Kidney glomerular epithelial cell (primary cell): ENCODE results near the gene GPR3.
"Not testable (repeated sequence)": the region's sequence is repeated elsewhere in the genome, so short reads cannot be mapped to it uniquely, and the experiment has no call there.

ENCODE experiments used
- DNase-seq: peaks from one replicate; lab custom pipeline; 2025; lab: John Stamatoyannopoulos, UW

Gene GPR3

DNA sequence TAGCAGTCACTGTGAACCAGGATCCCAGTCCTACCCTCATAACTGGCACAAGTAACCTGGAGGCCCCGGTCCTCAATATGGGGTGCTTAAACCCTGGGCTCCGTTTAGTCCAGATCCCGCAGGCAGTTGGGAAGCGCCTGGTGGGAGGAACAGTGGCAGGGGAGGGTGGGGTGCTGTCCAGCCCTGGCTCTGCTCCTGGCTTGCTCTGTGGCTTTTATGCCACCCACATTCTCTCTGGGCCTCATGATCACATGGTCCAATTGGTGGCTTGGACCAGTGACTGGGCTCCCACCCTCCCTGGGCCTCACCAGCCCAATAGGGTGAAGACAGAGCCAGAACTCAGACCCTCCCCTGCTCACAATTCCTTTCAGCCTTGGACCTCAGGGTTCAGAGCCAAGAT lies 12.2 kb upstream of the GPR3 start:
- no peak for DNase-seq

DNA sequence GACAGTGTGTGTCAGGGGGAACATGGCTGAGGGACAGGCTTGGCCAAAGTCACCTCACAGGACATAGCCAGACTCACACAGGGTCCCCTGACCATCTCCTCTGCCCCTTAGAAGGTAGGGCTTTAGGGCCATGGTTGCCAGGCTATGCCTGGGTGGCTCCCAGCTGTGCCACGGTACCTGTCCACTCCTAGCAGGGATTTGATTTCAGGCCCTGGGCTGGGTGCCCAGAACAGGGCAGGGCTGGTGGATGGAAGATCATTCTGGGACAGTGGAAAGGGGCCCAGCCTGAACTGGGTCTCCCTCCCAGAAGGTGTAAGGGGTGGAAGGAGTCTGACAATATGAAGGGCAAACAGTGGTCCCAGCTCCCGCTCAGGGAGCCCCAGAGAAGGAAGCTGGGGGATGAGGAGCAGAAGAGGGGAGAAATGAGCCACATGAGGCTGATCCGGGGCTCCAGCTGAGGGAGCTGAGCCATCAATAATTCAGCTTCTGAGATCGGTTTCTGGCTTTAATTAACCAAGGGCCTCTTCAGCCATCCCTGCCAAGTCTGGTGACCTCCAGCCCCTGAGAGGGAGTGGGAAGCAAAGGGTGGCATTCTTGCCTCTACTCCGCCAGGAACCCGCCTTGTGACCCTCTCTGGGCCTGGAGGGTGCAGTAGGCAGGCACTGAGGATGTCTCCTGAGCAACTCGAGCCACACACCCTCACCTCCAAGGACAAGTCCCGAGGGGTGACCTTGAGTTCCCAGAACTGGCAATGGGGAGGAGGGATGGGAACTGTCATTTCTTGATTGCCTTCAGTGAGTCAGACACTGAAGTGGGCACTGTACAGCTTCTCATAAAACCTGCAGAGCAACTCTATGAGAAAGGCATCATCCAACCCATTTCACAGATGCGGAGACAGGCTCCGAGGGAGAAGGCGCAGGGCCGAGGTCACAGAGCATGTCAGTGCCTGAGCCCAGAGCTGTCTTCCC lies 11.4 kb upstream of the GPR3 start:
- DNase-seq, result no peak

DNA sequence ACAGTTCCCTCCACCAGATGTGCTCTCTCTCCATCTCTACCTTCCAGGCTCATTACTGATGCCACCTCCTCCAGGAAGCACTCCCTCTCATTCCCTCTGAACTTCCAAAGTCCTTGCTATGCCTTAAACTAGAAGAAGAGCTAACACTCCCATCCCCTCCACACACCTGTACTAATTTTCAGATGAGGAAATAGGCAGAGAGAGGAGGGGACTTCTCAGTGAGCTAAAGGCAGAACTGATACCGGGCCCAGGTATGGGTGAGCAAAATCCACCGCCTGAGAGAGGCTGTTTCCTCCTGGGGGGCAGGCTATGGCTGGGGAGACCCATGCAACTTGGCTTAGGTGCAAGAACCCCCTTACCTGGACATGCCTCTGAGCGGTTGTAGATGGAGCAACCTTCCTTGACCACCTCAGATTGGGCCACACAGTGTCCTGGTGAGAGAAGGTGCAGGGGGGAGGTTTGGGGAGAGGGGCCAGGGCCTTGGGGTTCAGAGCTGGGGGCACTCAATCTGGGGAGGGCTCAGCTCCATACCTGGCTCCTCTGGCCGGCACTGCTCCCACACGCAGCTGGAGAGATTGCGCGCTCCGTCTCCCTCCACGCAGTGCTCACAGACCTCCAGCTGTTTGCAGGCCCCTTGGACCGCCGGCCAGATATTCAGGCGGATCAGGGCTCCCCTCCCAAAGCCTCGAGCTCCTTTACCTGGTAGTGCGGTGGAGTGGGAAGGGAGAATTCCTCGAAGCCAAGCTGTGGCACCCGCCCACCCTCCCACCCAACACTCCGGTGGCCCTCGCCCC lies 10.3 kb upstream of the GPR3 start:
- DNase-seq, result no peak

DNA sequence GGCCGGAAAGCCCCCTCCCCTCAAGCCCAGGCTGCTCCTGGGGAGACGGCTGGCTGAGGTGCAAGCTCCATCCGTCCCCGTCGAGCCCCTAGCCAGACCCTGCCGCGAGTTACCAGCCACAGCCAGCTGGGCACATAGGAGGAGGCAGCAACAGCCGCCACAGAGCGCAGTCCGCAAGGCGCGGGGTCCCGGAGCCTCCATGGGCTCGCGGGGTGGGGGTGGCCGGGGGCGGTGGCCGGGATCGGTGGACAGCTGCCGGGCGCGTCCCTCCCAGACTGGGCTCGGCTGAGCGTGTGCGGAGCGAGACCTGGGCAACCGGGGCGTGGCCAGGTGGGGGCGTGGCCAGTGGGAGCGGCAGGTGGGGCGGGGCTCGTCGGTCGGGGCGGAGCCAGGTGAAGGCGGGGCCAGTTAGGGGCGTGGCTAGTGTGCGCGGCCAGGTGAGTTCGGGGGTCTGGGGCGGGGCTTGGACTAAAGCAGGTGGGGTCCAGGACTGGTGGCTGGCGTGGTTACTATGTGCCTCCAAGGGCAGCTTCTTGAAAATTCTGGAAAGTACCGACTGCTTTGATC lies 9.3 kb upstream of the GPR3 start, which contains the start of gene CD164L2:
Gene CD164L2 (minus strand): TSS at position 295 of the 567 bp plus-strand sequence. CDS start 94 bp downstream, at position 201.
- no peak for DNase-seq

DNA sequence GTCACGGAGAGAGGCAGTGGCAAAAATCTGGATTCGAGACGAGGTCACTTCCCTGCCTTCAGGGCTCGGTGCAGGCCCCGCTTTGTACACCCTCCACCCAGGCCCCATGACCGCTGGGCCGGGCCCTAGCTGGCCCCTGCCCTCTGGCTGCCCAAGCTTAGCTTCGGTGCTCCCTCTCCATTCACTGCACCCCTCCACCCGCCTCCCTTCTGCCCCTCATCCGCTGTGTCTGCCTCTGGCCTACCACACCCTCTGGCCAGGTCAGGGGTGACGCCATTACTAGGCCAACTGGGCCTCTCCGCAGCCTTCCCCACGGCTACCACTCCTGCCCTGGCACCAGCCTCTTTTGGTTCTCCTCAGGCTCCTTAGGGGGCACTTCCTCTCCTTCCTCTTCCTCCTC lies 8.8 kb upstream of the GPR3 start:
- DNase-seq, result no peak

DNA sequence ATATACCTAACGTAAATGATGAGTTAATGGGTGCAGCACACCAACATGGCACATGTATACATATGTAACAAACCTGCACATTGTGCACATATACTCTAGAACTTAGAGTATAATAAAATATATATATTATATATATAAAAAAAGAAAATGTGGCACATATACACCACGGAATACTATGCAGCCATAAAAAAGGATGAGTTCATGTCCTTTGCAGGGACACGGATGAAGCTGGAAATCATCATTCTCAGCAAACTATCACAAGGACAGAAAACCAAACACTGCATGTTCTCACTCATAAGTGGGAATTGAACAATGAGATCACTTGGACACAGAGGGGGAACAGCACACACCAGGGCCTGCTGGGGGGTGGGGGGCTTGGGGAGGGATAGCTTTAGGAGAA lies 7.6 kb upstream of the GPR3 start:
- DNase-seq, result not testable (repeated sequence)

- DNase-seq, result peak; percentile 39
These were observed 4.0 kb upstream of the GPR3 start for GRCh38 chr1:27388337-27389005.

GRCh38 chr1:27391511-27392095 lies 819 bp upstream of the GPR3 start:
- no peak for DNase-seq

- no peak for DNase-seq
These were observed 585 bp downstream of the GPR3 start for GRCh38 chr1:27392778-27393635.

DNA sequence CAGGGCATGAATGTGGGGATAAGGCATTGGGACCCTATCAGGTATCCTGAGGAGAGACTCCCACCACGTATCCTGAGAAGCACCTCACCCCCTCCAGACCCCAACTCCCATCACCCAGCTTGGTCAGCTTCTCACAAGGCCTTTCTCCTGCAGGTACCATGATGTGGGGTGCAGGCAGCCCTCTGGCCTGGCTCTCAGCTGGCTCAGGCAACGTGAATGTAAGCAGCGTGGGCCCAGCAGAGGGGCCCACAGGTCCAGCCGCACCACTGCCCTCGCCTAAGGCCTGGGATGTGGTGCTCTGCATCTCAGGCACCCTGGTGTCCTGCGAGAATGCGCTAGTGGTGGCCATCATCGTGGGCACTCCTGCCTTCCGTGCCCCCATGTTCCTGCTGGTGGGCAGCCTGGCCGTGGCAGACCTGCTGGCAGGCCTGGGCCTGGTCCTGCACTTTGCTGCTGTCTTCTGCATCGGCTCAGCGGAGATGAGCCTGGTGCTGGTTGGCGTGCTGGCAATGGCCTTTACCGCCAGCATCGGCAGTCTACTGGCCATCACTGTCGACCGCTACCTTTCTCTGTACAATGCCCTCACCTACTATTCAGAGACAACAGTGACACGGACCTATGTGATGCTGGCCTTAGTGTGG lies 1.3 kb downstream of the GPR3 start:
- no peak for DNase-seq

DNA sequence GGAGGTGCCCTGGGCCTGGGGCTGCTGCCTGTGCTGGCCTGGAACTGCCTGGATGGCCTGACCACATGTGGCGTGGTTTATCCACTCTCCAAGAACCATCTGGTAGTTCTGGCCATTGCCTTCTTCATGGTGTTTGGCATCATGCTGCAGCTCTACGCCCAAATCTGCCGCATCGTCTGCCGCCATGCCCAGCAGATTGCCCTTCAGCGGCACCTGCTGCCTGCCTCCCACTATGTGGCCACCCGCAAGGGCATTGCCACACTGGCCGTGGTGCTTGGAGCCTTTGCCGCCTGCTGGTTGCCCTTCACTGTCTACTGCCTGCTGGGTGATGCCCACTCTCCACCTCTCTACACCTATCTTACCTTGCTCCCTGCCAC lies 1.8 kb downstream of the GPR3 start:
- no peak for DNase-seq

DNA sequence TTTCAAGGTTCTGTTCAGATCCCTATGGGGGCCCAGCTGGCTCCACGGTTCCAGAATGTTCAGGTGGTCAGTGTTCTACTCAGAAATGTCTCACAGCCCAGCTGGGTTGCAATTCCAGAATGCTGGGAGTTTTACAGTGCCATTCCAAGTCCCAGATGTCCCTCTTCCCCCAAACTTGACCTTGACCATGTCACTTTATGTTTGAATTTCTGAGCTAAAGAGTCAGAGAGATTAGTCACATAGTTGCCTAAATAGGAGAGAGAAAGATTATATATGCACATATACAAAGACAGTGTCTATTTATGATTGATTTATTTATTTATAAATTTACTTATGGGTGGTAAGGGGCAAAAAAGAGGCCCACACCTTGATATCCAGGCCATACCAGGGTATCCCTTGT lies 2.5 kb downstream of the GPR3 start:
- no peak for DNase-seq

DNA sequence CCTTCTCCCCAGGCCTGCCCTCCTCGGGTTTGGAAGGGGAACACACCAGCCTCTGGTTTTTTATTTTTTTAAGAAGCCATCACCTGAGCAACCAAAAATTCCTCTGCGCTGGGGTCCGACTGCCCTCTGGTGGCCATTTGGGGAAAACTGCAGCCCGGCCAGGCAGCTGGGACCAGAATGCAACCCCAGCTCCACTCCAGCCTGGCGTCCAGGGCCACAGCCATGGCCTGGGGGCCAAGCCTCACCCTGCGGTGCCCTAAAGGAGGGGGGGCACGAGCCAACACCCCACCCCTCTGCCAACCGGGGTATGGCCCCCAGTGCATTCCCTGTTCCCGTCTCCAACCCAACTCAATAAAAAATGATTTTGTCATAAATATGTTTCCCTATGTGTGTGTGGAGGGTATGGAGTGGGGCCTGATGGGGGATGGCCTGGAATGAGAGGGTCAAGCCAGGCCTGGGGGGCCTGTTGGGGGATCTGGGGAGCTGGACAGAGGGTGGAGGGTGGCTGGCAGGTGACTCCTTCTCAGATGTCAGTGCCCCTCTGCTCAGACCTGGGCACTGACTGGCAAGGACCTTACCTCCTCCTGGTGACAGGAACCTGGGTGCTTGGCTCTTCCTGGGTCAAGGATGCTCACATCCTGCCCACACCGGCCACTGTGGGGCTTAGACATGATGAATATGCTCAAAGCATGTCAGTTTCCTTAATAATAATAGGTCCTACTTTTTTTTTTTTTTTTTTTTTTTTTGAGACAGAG lies 3.2 kb downstream of the GPR3 start:
- peak; percentile 45 for DNase-seq

- no peak for DNase-seq
These were observed 4.7 kb downstream of the GPR3 start for GRCh38 chr1:27397110-27397509.

GRCh38 chr1:27397749-27398148 lies 5.3 kb downstream of the GPR3 start:
- no peak for DNase-seq

- DNase-seq, result no peak
These were observed 6.2 kb downstream of the GPR3 start for GRCh38 chr1:27398405-27399149.

DNA sequence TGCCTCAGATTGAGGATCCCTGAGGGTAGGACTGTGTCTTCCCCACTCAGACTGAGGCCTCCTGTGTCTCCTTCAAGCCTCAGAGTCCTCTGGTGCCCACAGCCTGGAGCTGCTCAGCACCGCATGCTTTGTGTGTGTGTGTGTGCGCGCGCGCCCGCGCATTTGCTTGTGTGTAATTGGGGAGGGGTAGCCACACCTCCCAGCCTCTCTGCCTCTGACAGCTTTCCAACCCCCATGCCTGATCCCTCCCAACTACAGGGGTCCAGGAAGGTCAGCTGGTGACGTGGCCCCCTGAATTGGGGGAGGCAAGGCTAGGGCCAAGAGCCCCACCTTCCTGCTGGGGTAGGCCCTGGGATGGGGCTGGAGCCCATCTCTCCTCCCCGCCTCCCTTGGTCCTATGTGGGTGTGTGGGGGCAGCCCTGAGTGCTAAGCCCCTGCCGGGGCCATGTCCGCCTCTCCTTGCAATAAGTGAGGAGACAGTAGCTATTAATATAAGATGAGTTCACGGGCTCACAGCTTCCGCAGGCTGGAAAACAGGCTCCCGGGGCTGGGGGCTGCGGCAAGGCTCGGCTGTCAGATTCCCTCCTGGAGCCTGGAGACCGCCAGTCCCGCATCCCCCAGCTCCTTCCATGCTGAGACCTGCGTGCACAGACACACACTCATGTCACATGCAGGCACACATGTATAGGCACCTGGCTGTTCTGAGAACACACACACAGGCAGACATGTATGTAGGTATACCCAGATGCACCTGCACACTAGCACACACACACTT lies 7.0 kb downstream of the GPR3 start:
- no peak for DNase-seq
